ENCODE data around the gene IRF7.

Gene IRF7

DNA sequence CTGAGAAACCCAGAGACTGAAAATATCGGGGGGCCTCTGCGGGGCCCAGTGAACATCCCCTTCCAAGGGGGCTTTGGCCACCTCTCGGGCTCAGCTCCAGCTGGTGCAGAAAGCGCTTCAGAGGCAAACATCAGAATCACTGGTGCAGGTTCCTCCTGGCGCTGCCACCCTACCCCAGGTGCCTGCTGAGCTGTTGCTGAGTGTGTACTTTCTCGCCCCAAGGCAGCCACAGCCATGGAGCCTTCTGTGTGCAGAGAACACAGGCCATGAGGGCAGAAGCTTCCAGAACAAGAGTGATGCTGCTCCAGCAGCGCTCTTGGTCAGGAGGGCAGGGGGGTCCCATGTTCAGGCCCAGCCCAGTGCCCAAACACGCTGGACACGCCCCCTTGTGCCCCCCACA, 27.6 kb upstream of the IRF7 start:
- no peak for TF ChIP-seq TAF1 (IDR thresholded peaks at IDR 0.05; ENCODE audit: low read depth, low read length)
- TF ChIP-seq SPI1 (IDR thresholded peaks at IDR 0.05; ENCODE audit: low read depth, low read length): no peak
- no peak for TF ChIP-seq POLR2A (IDR thresholded peaks at IDR 0.05; ENCODE audit: low read depth, low read length)
- no peak for TF ChIP-seq POLR2AphosphoS5 (IDR thresholded peaks at IDR 0.05; ENCODE audit: low read depth, low read length)
- no peak for TF ChIP-seq POU2F2 (IDR thresholded peaks at IDR 0.05; ENCODE audit: low read depth, low read length)
- TF ChIP-seq PAX5 (IDR thresholded peaks at IDR 0.05; ENCODE audit: insufficient read depth, low read length, severe bottlenecking): no peak
- FAIRE-seq: no peak
- DNase-seq (ENCODE audit: insufficient read length, low spot score): no peak

DNA sequence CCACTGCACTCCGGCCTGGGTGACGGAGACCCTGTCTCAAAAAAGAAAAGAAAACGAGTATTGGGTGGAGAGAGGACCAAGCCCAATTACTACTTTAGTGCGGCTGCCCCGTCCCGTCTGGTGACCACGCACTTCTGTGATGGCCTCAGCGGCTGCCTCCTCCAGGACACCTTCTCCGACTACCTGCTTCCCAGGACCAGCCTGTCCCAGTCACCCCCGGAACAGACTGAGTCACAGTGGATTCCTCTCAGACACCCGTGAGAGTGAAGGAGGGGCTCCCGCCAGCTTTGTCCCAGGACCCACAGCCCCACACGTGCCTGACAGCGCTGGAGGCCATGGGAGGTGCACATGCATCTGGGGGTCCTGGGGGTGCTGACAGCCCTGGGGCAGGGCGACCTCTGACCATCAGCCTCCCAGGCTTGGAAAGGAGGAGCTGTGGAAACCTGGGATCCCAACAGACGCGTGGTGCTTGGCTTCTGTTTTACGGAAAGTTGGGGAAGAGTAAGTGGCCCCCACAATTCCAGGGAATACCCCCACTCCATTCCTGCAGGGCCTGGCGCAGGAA, 26.1 kb upstream of the IRF7 start:
- FAIRE-seq (no peak), DNase-seq (ENCODE audit: insufficient read length, low spot score) (no peak)
- TF ChIP-seq SPI1 (IDR thresholded peaks at IDR 0.05; ENCODE audit: low read depth, low read length) (no peak), TAF1 (IDR thresholded peaks at IDR 0.05; ENCODE audit: low read depth, low read length) (no peak), PAX5 (IDR thresholded peaks at IDR 0.05; ENCODE audit: insufficient read depth, low read length, severe bottlenecking) (no peak), POLR2AphosphoS5 (IDR thresholded peaks at IDR 0.05; ENCODE audit: low read depth, low read length) (no peak), POU2F2 (IDR thresholded peaks at IDR 0.05; ENCODE audit: low read depth, low read length) (no peak)

DNA sequence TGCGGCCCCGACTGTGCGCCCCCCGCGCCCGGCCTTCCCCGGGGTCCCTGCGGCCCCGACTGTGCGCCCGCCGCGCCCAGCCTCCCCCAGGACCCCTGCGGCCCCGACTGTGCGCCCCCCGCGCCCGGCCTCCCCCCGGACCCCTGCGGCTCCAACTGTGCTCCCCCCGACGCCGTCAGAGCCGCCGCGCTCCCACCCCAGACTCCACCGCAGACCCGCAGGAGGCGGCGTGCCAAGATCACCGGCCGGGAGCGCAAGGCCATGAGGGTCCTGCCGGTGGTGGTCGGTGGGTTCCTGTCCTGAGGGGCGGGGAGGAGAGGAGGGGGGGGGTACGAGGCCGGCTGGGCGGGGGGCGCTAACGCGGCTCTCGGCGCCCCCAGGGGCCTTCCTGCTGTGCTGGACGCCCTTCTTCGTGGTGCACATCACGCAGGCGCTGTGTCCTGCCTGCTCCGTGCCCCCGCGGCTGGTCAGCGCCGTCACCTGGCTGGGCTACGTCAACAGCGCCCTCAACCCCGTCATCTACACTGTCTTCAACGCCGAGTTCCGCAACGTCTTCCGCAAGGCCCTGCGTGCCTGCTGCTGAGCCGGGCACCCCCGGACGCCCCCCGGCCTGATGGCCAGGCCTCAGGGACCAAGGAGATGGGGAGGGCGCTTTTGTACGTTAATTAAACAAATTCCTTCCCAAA, 24.4 kb upstream of the IRF7 start:
- DNase-seq (ENCODE audit: insufficient read length, low spot score) (no peak), FAIRE-seq (peak; percentile 54)
- TF ChIP-seq POLR2AphosphoS5 (IDR thresholded peaks at IDR 0.05; ENCODE audit: low read depth, low read length) (no peak), TAF1 (IDR thresholded peaks at IDR 0.05; ENCODE audit: low read depth, low read length) (no peak), SPI1 (IDR thresholded peaks at IDR 0.05; ENCODE audit: low read depth, low read length) (no peak), PAX5 (IDR thresholded peaks at IDR 0.05; ENCODE audit: insufficient read depth, low read length, severe bottlenecking) (no peak)

DNA sequence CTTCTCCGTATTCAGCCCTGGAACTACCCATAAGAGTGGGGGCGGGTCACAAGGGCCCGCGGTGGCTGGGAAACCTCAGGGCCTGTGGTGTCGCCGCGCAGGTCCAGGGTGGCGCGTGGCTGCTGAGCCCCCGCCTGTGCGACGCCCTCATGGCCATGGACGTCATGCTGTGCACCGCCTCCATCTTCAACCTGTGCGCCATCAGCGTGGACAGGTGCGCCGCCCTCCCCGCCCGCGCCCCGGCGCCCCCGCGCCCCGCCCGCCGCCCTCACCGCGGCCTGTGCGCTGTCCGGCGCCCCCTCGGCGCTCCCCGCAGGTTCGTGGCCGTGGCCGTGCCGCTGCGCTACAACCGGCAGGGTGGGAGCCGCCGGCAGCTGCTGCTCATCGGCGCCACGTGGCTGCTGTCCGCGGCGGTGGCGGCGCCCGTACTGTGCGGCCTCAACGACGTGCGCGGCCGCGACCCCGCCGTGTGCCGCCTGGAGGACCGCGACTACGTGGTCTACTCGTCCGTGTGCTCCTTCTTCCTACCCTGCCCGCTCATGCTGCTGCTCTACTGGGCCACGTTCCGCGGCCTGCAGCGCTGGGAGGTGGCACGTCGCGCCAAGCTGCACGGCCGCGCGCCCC, 23.7 kb upstream of the IRF7 start:
- FAIRE-seq (peak; percentile 81), DNase-seq (ENCODE audit: insufficient read length, low spot score) (no peak)
- TF ChIP-seq SPI1 (IDR thresholded peaks at IDR 0.05; ENCODE audit: low read depth, low read length): no peak
- TF ChIP-seq POLR2AphosphoS5 (IDR thresholded peaks at IDR 0.05; ENCODE audit: low read depth, low read length): no peak

DNA sequence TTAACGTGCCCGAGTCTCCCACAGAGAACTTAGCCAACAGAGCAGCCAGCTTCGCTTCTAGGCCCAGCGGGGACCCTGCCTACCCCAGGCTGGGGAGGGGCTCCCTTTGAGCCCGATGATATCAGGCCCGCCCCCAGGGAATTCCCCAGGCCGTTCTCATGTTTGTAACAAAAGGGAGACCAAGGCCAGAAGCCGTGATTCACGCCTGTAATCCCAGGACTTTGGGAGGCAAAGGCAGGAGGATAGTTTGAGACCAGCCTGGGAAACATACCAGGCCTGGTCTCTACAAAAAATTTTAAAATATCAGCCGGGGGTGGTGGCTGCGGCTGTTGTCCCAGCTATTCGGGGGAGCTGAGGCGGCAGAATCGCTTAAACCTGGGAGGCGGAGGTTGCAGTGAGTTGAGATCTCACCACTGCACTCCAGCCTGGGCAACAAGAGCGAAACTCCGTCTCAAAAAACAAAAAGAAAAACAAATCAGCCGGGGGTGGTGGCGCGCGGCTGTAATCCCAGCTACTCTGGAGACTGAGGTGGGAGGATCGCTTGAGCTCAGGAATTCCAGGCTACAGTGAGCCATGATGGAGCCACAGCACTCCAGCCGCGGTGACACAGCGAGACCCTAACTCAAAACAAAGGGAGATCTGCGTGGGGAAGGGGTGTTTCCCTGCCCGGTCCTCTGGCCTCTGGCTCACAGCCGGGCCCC, 23.0 kb upstream of the IRF7 start:
- DNase-seq (ENCODE audit: insufficient read length, low spot score) (no peak), FAIRE-seq (no peak)
- TF ChIP-seq POLR2A (IDR thresholded peaks at IDR 0.05; ENCODE audit: low read depth, low read length) (no peak), POU2F2 (IDR thresholded peaks at IDR 0.05; ENCODE audit: low read depth, low read length) (no peak), POLR2AphosphoS5 (IDR thresholded peaks at IDR 0.05; ENCODE audit: low read depth, low read length) (no peak), SPI1 (IDR thresholded peaks at IDR 0.05; ENCODE audit: low read depth, low read length) (no peak), TAF1 (IDR thresholded peaks at IDR 0.05; ENCODE audit: low read depth, low read length) (no peak), PAX5 (IDR thresholded peaks at IDR 0.05; ENCODE audit: insufficient read depth, low read length, severe bottlenecking) (no peak)

DNA sequence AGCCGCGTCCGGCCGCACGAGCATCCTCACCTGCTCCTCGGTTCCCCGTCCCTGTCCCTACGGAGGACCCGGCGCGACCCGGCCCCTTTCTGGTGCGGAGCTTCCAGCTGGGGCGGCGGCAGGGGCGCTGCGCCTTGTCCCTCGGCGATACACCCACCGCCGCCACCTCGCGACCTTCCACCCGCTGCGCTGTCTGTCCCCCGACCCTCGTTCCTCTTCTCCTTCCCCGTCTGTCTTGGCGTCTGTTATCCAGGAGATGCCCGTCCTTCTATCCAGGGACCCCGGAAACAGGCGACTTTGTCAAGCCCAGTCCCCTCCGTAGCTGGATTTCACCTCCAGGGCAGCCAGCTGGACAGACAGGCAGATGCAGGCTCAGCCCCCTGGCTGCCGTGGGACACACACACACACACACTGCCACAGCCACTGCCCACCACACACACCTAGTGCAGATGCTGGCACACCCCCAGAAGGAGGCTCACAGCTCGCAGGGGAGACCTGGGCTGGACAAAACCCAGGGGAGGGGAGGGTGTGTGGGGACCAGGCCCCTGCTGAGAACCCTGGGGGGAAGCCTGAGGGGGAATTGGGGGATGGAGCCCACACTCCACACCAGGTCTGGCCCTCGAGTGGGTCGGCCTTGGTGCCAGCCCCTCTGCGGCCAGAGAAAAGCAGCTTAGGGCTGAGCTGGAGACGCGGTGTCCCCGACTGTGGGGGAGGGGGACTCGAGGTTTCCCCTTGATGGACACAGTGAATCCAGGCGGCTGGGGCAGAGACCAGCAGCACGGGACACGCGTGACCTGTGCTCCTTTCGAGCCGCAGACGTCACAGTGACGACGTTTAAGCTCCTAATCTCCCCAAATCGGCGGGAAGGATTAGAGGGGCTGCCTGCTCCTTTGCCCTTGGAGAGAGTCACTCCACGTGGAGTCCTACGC, 22.1 kb upstream of the IRF7 start:
- FAIRE-seq (no peak), DNase-seq (ENCODE audit: insufficient read length, low spot score) (no peak)
- TF ChIP-seq POLR2AphosphoS5 (IDR thresholded peaks at IDR 0.05; ENCODE audit: low read depth, low read length): no peak

DNA sequence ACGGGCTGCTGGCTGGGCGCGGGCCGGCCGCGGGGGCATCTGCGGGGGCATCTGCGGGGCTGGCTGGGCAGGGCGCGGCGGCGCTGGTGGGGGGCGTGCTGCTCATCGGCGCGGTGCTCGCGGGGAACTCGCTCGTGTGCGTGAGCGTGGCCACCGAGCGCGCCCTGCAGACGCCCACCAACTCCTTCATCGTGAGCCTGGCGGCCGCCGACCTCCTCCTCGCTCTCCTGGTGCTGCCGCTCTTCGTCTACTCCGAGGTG, 21.5 kb upstream of the IRF7 start:
- DNase-seq (ENCODE audit: insufficient read length, low spot score) (no peak), FAIRE-seq (no peak)
- TF ChIP-seq TAF1 (IDR thresholded peaks at IDR 0.05; ENCODE audit: low read depth, low read length): no peak
- TF ChIP-seq POLR2AphosphoS5 (IDR thresholded peaks at IDR 0.05; ENCODE audit: low read depth, low read length): no peak
- no peak for TF ChIP-seq SPI1 (IDR thresholded peaks at IDR 0.05; ENCODE audit: low read depth, low read length)
- no peak for TF ChIP-seq POLR2A (IDR thresholded peaks at IDR 0.05; ENCODE audit: low read depth, low read length)
- no peak for TF ChIP-seq PAX5 (IDR thresholded peaks at IDR 0.05; ENCODE audit: insufficient read depth, low read length, severe bottlenecking)
- no peak for TF ChIP-seq POU2F2 (IDR thresholded peaks at IDR 0.05; ENCODE audit: low read depth, low read length)

DNA sequence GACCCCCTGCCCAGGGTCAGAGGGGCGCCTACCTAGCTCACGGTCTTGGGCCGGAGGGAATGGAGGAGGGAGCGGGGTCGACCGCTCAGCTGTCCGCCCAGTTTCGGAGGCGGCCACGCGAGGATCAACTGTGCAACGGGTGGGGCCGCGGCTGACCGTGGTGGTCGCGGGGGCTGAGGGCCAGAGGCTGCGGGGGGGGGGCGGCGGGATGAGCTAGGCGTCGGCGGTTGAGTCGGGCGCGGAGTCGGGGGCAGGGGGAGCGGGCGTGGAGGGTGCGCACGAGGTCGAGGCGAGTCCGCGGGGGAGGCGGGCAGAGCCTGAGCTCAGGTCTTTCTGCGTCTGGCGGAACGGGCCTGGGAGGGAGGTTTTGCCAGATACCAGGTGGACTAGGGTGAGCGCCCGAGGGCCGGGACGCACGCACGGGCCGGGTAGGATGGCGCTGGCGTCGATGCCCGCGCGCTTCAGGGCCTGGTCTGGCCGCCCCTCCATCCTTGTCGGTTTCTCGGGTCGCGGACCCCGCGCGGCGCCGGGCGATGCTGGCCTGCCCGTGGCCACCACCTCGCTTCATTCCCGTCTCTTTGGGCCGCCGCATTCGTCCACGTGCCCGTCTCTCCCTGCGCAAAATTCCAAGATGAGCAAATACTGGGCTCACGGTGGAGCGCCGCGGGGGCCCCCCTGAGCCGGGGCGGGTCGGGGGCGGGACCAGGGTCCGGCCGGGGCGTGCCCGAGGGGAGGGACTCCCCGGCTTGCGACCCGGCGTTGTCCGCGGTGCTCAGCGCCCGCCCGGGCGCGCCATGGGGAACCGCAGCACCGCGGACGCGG, 21.0 kb upstream of the IRF7 start, which contains the start of gene DRD4:
Gene DRD4, plus strand, starts transcription at position 759 of the 822 bp plus-strand sequence. Its CDS starts 36 bp downstream, at position 795.
- no peak for FAIRE-seq
- TF ChIP-seq POLR2A (IDR thresholded peaks at IDR 0.05; ENCODE audit: low read depth, low read length) (no peak), POLR2AphosphoS5 (IDR thresholded peaks at IDR 0.05; ENCODE audit: low read depth, low read length) (no peak), POU2F2 (IDR thresholded peaks at IDR 0.05; ENCODE audit: low read depth, low read length) (no peak), TAF1 (IDR thresholded peaks at IDR 0.05; ENCODE audit: low read depth, low read length) (no peak), PAX5 (IDR thresholded peaks at IDR 0.05; ENCODE audit: insufficient read depth, low read length, severe bottlenecking) (no peak), SPI1 (IDR thresholded peaks at IDR 0.05; ENCODE audit: low read depth, low read length) (no peak)
- no peak for DNase-seq (ENCODE audit: insufficient read length, low spot score)

Data from GM12891 (cell line).